GM08714 (cell line): ENCODE results near the gene KLK8.

Experiments used
- H3K4me3 ChIP-seq: fragments of 200-500 bp; sonication (Bioruptor generic); 2 replicates; pipeline ENCODE4 v1.5.1; 2014; ENCODE audit warnings: mild to moderate bottlenecking, low read length, inconsistent platforms
- ZNF274 ChIP-seq: IDR thresholded peaks from 2 replicates; pipeline ENCODE4 v1.6.1; 2012; ENCODE audit warnings: mild to moderate bottlenecking, low read depth, low read length

Gene KLK8, protein sequence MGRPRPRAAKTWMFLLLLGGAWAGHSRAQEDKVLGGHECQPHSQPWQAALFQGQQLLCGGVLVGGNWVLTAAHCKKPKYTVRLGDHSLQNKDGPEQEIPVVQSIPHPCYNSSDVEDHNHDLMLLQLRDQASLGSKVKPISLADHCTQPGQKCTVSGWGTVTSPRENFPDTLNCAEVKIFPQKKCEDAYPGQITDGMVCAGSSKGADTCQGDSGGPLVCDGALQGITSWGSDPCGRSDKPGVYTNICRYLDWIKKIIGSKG

DNA sequence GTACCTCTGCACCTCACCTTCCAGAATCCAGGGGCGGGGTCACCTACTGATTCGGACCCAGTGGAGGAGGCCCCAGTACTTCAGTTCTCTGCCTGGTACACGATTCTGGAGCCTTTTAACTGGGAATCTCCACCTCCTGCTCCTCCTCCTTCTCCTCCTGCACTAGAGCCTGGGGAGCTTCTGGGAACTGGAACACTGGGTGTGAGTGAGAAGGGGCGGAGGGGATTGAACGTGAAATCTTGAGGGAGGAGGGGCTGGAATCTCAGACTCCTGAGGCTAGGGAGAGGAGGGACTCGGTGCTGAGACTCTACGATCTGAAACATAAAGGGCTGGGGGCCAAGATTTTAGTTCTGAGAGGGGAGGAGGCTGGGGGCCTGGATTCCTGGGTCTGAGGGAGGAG, at the start of gene KLK8:
KLK8 (minus strand) TSS at position 90 of the 400 bp plus-strand sequence. CDS start 437 bp downstream, outside the sequence.
- no peak within 1 kb of the TSS for H3K4me3 ChIP-seq
- TF ChIP-seq ZNF274 = no peak

GRCh38 chr19:51047031-51047335, 45.6 kb upstream of the KLK8 start:
- TF ChIP-seq ZNF274 = no peak
- H3K4me3 ChIP-seq = no peak overlapping the region

DNA sequence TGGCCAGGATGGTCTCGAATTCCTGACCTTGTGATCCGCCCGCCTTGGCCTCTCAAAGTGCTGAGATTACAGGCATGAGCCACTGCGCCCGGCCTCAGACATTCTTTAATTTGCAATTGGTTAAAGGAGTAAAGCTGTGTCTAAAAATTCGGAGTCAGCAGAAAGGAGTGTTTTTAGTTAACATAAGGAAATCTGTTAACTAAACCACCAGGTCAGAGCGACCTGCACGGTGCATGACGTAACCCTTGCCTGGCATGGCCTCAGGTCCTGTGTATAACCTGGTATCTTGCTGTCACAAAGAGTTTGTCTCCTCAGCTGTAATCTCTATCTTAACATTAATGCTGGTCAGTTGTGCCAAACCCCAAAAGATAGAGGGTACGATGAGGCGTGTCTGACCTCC, 42.9 kb upstream of the KLK8 start:
- H3K4me3 ChIP-seq = no peak overlapping the region
- no peak for TF ChIP-seq ZNF274

DNA sequence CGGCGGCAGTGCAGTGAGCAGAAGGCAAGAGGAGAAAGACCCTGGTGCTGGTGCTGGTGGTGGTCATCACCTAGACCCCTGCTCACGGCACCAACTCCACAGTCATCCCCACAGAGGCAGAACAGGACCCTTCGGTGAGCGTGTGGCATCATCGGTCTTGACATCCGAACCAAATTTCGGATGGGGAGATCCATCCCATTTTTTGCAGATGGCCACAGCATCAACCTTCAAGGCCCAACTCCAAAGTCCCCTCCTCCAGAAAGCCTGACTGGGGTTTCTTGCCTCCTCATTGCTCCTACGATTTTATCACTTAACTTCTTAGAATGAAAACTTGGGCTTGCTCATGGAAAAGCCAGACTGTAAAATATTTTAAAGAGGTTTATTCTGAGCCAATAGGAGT, 42.1 kb upstream of the KLK8 start:
- TF ChIP-seq ZNF274 = no peak
- H3K4me3 ChIP-seq = no peak overlapping the region

- no peak for TF ChIP-seq ZNF274
- no peak overlapping the region for H3K4me3 ChIP-seq
Measured at GRCh38 chr19:51040151-51040550, 38.7 kb upstream of the KLK8 start.

GRCh38 chr19:51036519-51036918, 35.1 kb upstream of the KLK8 start:
- TF ChIP-seq ZNF274 = no peak
- H3K4me3 ChIP-seq = no peak overlapping the region

DNA sequence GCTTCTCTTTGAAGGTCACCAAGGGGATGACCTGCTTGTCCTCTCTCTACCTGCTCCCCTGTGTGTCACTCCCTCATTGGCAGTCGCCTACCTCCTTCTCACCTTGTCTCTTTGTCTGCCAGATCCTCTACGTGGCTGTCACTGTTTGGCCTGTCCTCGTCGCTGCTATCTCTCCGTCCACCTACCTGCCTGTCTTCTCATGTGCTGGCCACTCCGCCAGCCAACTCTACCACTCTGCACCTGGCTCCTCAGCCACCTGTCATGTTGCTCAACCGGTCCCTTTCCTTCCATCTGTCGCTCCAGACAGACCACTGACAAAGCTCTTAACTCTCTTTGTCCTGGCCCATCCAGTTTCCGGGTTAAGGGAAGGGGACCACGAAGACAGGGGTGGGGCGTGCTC, 33.3 kb upstream of the KLK8 start, which contains the start of gene KLK12:
KLK12 (minus strand) TSS at position 299 of the 400 bp plus-strand sequence. CDS start 381 bp downstream, outside the sequence.
- TF ChIP-seq ZNF274 = no peak
- no peak within 1 kb of the TSS for H3K4me3 ChIP-seq

DNA sequence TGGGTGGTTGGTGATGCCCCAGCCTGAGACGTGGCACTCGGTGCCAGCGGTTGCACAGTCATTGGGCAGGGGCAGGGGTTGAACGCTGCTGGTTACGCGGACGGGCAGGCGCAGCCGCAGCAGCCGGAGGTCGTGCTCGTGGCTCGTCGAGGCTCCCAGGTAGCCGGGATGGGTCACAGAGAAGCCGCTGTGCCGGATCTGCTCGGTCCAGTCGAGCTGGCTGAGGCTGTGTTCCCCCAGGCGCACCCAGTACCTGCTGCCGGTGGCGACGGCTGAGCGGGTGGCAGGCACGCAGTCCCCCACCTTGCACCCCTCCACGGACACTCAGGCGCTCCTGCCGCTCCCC, 30.4 kb upstream of the KLK8 start:
- no peak overlapping the region for H3K4me3 ChIP-seq
- no peak for TF ChIP-seq ZNF274

- no peak for TF ChIP-seq ZNF274
- H3K4me3 ChIP-seq = no peak overlapping the region
Measured at GRCh38 chr19:51031220-51031879, 29.9 kb upstream of the KLK8 start.

DNA sequence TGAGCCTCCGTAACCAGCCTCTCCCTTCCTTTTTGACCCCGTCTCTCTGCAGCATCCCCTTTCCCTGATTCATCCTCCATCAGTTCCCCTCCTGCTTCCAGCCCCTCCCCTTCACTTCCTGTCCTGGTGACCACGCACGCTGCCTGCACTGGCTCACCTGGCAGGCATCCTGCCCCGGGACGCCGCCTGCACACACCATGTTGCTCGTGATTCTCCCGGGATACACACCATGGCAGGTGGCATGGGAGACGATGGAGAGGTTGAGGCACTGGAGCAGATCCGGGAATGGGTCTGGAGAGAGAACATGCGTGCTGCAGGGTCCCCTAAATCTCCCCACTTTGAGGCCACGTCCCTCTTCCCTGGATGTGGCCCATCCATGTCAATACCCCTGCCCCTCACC, 29.2 kb upstream of the KLK8 start:
- TF ChIP-seq ZNF274 = no peak
- no peak overlapping the region for H3K4me3 ChIP-seq

DNA sequence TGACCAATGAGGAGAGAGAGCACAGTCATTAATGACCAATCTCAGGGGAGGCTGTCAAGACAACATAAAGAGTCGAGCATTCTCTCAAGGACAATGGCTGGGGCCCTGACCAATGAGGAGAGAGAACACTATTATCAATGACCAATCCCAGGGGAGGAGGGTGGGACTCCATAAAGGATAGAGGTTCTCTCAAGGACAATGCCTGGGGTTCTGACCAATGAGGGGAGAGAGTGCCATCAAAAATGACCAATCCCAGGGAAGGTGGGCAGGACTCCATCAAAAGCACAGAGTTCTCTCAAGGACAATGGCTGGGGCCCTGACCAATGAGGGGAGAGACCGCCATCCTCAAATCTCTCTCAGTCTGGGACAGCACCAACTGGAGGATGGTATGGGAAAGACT, 28.3 kb upstream of the KLK8 start:
- TF ChIP-seq ZNF274 = no peak
- H3K4me3 ChIP-seq = no peak overlapping the region

- no peak for TF ChIP-seq ZNF274
- no peak overlapping the region for H3K4me3 ChIP-seq
Measured at GRCh38 chr19:51027873-51028272, 26.5 kb upstream of the KLK8 start.

DNA sequence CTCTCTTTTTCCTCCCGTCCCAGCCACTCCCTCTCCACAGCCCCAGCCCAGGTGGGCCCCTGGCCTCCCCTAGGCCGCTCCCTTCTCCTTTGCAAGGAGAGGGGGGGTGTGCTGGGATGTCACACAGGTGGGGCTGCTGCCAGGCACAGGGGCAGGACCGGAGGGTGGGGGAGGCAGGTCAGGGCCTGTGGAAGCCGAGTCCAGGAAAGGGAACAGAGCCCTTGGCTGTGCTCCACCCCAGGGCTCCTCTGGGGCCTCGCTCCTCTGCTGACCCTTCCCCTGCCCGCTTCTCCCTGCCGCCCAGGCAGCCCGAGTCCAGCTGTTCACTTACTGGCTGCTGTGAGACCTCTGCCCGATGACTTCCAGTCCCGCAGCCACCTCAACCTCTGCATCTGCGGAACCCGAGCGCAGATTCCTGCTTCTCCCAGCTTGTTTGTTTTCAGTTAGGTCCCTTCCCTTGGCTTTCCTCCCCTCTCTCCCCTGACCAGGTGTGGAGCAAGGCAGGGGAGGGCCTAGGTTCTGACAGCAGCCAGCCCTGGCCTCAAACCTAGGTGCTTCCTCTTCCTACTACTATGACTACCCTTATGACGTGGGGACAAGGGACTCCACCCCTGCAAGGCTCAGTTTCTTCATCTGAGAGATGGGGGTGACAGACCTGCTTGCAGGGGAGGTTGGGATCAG, 25.9 kb upstream of the KLK8 start:
- TF ChIP-seq ZNF274 = no peak
- no peak overlapping the region for H3K4me3 ChIP-seq

DNA sequence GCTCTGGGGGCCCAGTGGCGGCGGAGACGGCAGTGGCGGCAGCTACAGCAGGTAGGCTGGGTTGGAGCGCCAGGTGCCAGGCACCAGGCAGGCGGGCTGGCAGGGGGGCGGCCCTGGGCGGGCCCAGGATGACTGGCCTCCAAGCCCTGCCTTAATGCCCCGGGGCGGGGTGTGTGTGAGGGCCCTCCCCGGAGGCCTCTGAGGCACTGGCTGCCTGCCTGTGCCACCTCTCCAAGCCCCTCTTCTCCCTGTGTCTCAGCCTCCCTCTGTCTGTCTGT, 25.1 kb upstream of the KLK8 start, which contains the start of gene KLK11:
KLK11 (minus strand) TSS at position 63 of the 278 bp plus-strand sequence. CDS start 985 bp downstream, outside the sequence.
- TF ChIP-seq ZNF274 = no peak
- H3K4me3 ChIP-seq = no peak within 1 kb of the TSS

GRCh38 chr19:51025809-51026553, 24.6 kb upstream of the KLK8 start:
- TF ChIP-seq ZNF274 = no peak

More at GRCh38 chr19:51025809-51026553, 24.6 kb upstream of the KLK8 start:
- H3K4me3 ChIP-seq = no peak overlapping the region
